Ascending aorta (tissue), 2 donors: ENCODE measurements around the gene PIGC. TPM values are rescaled to one million over a fixed set of nuclear protein-coding genes. Genes with fewer than 3 reads are reported as not detected.

Source experiments
- DNase-seq, 2 donors: peaks; one replicate each; pipeline ENCODE4 v3.0.0-alpha.2; 2019; ENCODE audit warnings: low spot score in 2 of 2
- H3K27ac ChIP-seq, 2 donors: fragments of 200-600 bp; sonication (generic); one replicate each; pipeline ENCODE4 v1.5.1; 2016 to 2017; ENCODE audit warnings: mild to moderate bottlenecking in 1 of 2
- H3K27me3 ChIP-seq: fragments of 200-600 bp; sonication (generic); one replicate; pipeline ENCODE4 v1.5.1; 2017
- H3K36me3 ChIP-seq, 2 donors: fragments of 200-600 bp; sonication (generic); one replicate each; pipeline ENCODE4 v1.5.1; 2016
- H3K4me1 ChIP-seq, 2 donors: fragments of 200-600 bp; sonication (generic); one replicate each; pipeline ENCODE4 v1.5.1; 2016 to 2017; ENCODE audit warnings: mild to moderate bottlenecking in 1 of 2
- H3K4me3 ChIP-seq, 2 donors: fragments of 200-600 bp; sonication (generic); one replicate each; pipeline ENCODE4 v1.5.1; 2016 to 2017; ENCODE audit warnings: mild to moderate bottlenecking in 1 of 2
- H3K9me3 ChIP-seq, 2 donors: fragments of 200-600 bp; sonication (generic); one replicate each; pipeline ENCODE4 v1.5.1; 2016
- intact Hi-C: fragments of 100-400 bp; cut with DNase I; formaldehyde crosslinking; loops from one replicate; pipeline ENCODE4 v1.15.1; 2023
- total RNA-seq: library from RNA; depleted of rRNA; stranded (reverse); fragments of >200 nt; gene quantifications from one replicate; pipeline ENCODE4 v1.1.0, GENCODE V29; 2016
- TF ChIP-seq, protein P1 (sequence below), 3 experiments: fragments of 200-600 bp in 2 of 3; fragments of 450-650 bp in 1 of 3; sonication (generic) in 2 of 3; IDR thresholded peaks; one replicate each; pipeline ENCODE4 v1.5.1; 2016 to 2019; ENCODE audit warnings: antibody characterized with exemption in 3 of 3, mild to moderate bottlenecking in 1 of 3, moderate library complexity in 1 of 3

The PIGC gene
- total RNA-seq, 1 donor from 2014 or later = 20.0 TPM

DNA sequence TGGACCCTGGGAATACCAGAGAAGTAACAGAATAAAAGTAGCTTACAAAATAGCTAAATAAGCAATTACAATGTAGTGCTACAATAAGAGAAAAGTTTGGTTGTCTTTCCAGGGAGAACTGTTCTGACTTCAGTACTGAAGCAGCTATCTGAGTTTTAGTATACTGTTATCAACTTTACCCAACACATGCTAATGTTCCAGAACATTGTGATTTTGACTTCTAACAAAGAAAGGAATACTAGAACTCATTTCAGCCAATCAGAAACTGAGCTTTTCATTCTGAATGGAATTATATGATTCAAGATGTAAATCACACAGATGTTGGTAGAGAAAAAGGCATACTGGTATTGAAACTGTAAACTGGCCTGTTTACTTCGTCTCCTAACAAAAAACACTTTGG is 23.5 kb downstream of the PIGC start, which contains the start of gene C1orf105:
Gene C1orf105 (plus strand): TSS at position 301 of the 400 bp plus-strand sequence. CDS start 201 bp downstream, outside the sequence.
- H3K9me3 ChIP-seq = no peaks in the 10 kb centered on the region
- H3K27me3 ChIP-seq = no peaks in the 10 kb centered on the region
- no peaks in the 10 kb centered on the region for H3K36me3 ChIP-seq
- DNase-seq = no peak
- H3K4me1 ChIP-seq = peaks cover 0 to 13% of the 10 kb centered on the region in 2 donors
- no peak within 1 kb of the TSS for H3K27ac ChIP-seq
- intact Hi-C loops = no loop called here
- no peak within 1 kb of the TSS for H3K4me3 ChIP-seq
- TF ChIP-seq, protein P1, sequence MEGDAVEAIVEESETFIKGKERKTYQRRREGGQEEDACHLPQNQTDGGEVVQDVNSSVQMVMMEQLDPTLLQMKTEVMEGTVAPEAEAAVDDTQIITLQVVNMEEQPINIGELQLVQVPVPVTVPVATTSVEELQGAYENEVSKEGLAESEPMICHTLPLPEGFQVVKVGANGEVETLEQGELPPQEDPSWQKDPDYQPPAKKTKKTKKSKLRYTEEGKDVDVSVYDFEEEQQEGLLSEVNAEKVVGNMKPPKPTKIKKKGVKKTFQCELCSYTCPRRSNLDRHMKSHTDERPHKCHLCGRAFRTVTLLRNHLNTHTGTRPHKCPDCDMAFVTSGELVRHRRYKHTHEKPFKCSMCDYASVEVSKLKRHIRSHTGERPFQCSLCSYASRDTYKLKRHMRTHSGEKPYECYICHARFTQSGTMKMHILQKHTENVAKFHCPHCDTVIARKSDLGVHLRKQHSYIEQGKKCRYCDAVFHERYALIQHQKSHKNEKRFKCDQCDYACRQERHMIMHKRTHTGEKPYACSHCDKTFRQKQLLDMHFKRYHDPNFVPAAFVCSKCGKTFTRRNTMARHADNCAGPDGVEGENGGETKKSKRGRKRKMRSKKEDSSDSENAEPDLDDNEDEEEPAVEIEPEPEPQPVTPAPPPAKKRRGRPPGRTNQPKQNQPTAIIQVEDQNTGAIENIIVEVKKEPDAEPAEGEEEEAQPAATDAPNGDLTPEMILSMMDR (IDR thresholded peaks at IDR 0.05) = no peak

DNA sequence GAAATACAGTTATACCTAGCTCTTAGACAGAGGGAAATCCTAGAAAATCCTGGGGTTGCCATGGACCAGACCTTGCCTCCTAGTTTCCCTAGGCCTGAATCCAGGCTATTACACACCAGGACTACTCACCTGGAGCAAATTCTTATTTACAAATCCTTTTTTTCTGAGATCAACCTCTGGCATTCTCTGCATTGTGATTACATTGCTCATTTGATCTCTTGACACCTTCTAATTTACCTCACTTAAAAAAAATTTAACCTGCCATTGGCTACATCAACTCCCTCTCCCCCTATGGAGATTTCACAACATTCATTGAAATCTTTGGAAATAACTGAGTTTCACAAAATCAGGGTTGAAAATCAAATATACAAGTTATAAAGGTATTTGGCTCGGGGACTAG is 26.3 kb downstream of the PIGC start:
- no peak overlapping the region for H3K4me3 ChIP-seq
- intact Hi-C loops = no loop called here
- peaks cover 0 to 10% of the 10 kb centered on the region in 2 donors for H3K4me1 ChIP-seq
- no peak for DNase-seq
- H3K9me3 ChIP-seq = no peaks in the 10 kb centered on the region
- no peak overlapping the region for H3K27ac ChIP-seq
- H3K36me3 ChIP-seq = no peaks in the 10 kb centered on the region
- TF ChIP-seq, protein P1 (IDR thresholded peaks at IDR 0.05) = no peak
- no peaks in the 10 kb centered on the region for H3K27me3 ChIP-seq

DNA sequence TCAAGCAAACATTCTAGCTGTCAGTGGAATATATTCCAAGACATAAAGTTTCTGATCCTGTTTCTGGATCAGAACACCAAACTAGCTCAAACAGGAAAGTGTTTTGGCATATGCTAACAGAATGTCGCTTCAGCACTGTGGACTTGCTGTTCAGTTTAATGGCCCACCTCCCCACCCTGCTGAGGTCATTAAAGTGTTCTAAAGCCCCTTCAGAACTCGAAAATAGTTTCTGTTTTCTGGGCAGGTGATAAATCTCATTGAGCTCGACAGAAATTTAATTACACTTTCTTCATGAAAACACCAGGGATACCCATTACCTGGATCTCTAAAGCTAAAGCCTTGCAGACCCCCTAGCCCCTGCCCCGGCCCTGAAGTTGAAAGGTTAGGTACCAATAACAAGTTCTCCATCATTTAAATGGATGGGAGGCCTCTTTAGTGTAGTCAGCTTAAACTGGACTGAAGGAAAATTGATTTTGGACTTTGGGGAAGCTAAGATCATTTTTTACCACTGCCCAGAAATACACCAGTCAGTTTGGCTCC is 27.3 kb downstream of the PIGC start:
- no peak for DNase-seq
- intact Hi-C loops = no loop called here
- Histone ChIP-seq H3K36me3 (no peaks in the 10 kb centered on the region), H3K27me3 (no peaks in the 10 kb centered on the region), H3K4me3 (no peak overlapping the region), H3K9me3 (no peaks in the 10 kb centered on the region), H3K4me1 (no peaks in the 10 kb centered on the region), H3K27ac (no peak overlapping the region)
- TF ChIP-seq, protein P1 (IDR thresholded peaks at IDR 0.05) = no peak

DNA sequence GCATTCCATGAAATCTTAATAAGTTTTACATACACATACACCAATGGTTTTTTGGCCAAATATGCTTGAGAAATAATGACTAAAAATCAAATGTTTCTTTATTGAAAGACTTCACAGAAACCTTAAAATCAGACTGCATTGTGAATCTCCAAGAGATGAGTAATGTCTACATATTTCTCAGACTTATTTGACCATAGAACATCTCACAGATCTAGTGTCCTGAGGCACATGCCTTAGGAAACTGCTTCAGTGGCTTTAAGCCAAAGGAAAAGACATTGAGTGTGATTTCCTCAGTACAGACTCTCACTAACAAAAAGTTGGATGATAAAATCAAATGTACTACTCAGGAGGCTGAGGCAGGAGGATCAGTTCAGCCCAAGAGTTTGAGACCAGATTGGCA is 29.5 kb downstream of the PIGC start:
- Histone ChIP-seq H3K9me3 (no peaks in the 10 kb centered on the region), H3K27me3 (no peaks in the 10 kb centered on the region), H3K27ac (no peak overlapping the region), H3K4me3 (no peak overlapping the region), H3K4me1 (no peaks in the 10 kb centered on the region), H3K36me3 (no peaks in the 10 kb centered on the region)
- intact Hi-C loops = no loop called here
- DNase-seq = no peak
- TF ChIP-seq, protein P1 (IDR thresholded peaks at IDR 0.05) = no peak

DNA sequence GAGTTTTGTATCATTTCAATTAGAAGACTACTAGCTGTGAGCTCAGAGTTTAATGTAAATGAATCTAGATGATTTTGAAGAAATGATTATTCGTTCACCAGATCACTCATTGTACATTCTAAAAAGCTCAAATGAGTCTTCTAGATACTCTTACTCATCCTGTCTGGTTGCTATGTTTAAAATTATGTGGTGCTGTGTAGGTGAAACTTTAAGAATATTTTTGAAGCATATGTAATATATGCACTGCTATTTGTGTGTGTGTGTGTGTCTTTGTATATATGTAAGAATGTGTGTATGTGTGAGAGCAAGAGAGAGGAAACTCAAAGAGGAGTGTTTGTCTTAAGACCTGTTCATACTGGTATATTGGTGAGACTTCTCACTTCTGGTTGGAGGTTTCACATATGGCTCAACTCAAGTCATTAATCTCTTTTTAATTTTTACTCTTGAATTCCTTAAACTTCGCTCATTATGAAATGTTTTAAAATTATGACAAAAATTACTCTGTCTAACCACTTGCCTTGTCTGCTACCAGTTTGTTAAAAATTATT is 32.0 kb downstream of the PIGC start:
- intact Hi-C loops = no loop called here

More for the DNA sequence above, 32.0 kb downstream of the PIGC start:
- Histone ChIP-seq H3K4me3 (no peak overlapping the region), H3K27ac (no peak overlapping the region), H3K9me3 (no peaks in the 10 kb centered on the region), H3K27me3 (no peaks in the 10 kb centered on the region), H3K4me1 (no peaks in the 10 kb centered on the region), H3K36me3 (no peaks in the 10 kb centered on the region)
- TF ChIP-seq, protein P1 (IDR thresholded peaks at IDR 0.05) = no peak
- no peak for DNase-seq
